B cell (primary cell): ENCODE data around the gene PEX11G. TPM values are rescaled to one million over a fixed set of nuclear protein-coding genes. Genes with fewer than 3 reads are reported as not detected.

Experiments
- ATAC-seq: fragments of 200-7000 bp; cut with Tn5 transposase; one replicate; pipeline ENCODE4 v1.10.0; 2021; ENCODE audit warnings: low read depth, mild to moderate bottlenecking, moderate number of reproducible peaks, moderate library complexity
- CTCF ChIA-PET: fragments of 350-600 bp; sonication (Branson Sonifier 250); formaldehyde crosslinking; loops from one replicate; lab custom pipeline; 2021; ENCODE audit warnings: antibody characterized with exemption, inconsistent platforms; lab: Charles Lee
- POLR2A ChIA-PET: fragments of 350-600 bp; sonication (Branson Sonifier 250); formaldehyde crosslinking; loops from one replicate; lab custom pipeline; 2021; ENCODE audit warnings: antibody characterized with exemption; lab: Charles Lee
- DNase-seq: peaks from one replicate; pipeline ENCODE4 v3.0.0; 2013
- H2AFZ ChIP-seq: 2 replicates; pipeline ENCODE4 v1.6.1; 2012; ENCODE audit warnings: mild to moderate bottlenecking, low read depth, low read length; ENCODE audit not compliant: insufficient read depth, poor library complexity, severe bottlenecking
- H3K27ac ChIP-seq, 2 donors: 1 replicate in 1 of 2; 2 replicates in 1 of 2; pipeline ENCODE4 v1.5.1; 2012 to 2013; ENCODE audit warnings: low read length in 2 of 2, mild to moderate bottlenecking in 2 of 2, moderate library complexity in 1 of 2
- H3K27me3 ChIP-seq, 4 experiments: fragments of 200-600 bp in 1 of 4; sonication (generic) in 1 of 4; replicated peaks in 1 of 4; 1 replicate in 2 of 4; 2 replicates in 2 of 4; pipeline versions ENCODE4 v1.6.1 to v1.7.0; 2013 to 2016; ENCODE audit warnings: low read length in 3 of 4, mild to moderate bottlenecking in 2 of 4, mixed read lengths in 1 of 4, moderate library complexity in 1 of 4; ENCODE audit not compliant: insufficient read depth in 4 of 4, control insufficient read depth in 3 of 4; ENCODE audit errors: control extremely low read depth in 1 of 4
- H3K36me3 ChIP-seq, 2 experiments: replicated peaks in 1 of 2; 1 replicate in 1 of 2; 2 replicates in 1 of 2; pipeline versions ENCODE4 v1.6.1 to v1.7.1; 2013; ENCODE audit warnings: low read length in 1 of 2; ENCODE audit not compliant: insufficient read depth in 2 of 2, control insufficient read depth in 1 of 2; ENCODE audit errors: control extremely low read depth in 1 of 2, extremely low read depth in 1 of 2
- H3K4me1 ChIP-seq, 2 donors: fragments of 200-600 bp in 1 of 2; sonication (generic) in 1 of 2; 1 replicate in 1 of 2; 2 replicates in 1 of 2; pipeline versions ENCODE4 v1.5.1 to v1.6.1; 2013 to 2017; ENCODE audit warnings: low read length in 2 of 2; ENCODE audit not compliant: control insufficient read depth in 2 of 2, insufficient read depth in 2 of 2
- H3K4me2 ChIP-seq: replicated peaks from 2 replicates; pipeline ENCODE3; 2012; ENCODE audit warnings: mild to moderate bottlenecking, low read depth, low read length; ENCODE audit not compliant: poor library complexity, severe bottlenecking
- H3K4me3 ChIP-seq, 5 experiments: fragments of 200-600 bp in 1 of 5; sonication (generic) in 1 of 5; 1 replicate in 3 of 5; 2 replicates in 2 of 5; pipeline versions ENCODE4 v1.5.1 to v1.7.0; 2011 to 2016; ENCODE audit warnings: low read length in 4 of 5, mild to moderate bottlenecking in 4 of 5, low read depth in 2 of 5, control low read depth in 1 of 5, moderate library complexity in 1 of 5; ENCODE audit not compliant: insufficient read depth in 1 of 5; ENCODE audit errors: control extremely low read depth in 1 of 5, extremely low read depth in 1 of 5
- H3K79me2 ChIP-seq: fragments of 200-600 bp; sonication (generic); one replicate; pipeline ENCODE4 v1.6.0; 2016; ENCODE audit warnings: low read length; ENCODE audit not compliant: control insufficient read depth, insufficient read depth
- H3K9ac ChIP-seq: fragments of 200-600 bp; sonication (generic); 2 replicates; pipeline ENCODE4 v1.6.1; 2017; ENCODE audit warnings: mild to moderate bottlenecking, low read length, moderate library complexity
- H3K9me3 ChIP-seq, 3 donors: one replicate each; pipeline versions ENCODE4 v1.6.1 to v1.7.1; 2013; ENCODE audit warnings: low read length in 2 of 3; ENCODE audit not compliant: control insufficient read depth in 2 of 3, insufficient read depth in 1 of 3; ENCODE audit errors: control extremely low read depth in 1 of 3
- H4K20me1 ChIP-seq: 2 replicates; pipeline ENCODE4 v1.6.0; 2012; ENCODE audit warnings: mild to moderate bottlenecking, low read length; ENCODE audit not compliant: insufficient read depth, control insufficient read depth, poor library complexity, severe bottlenecking
- H3K27ac Mint-ChIP-seq: one replicate; pipeline ENCODE4 v1.8.0; 2021; ENCODE audit warnings: mixed read lengths
- H3K27me3 Mint-ChIP-seq: one replicate; pipeline ENCODE4 v1.8.0; 2021; ENCODE audit warnings: mixed read lengths
- H3K4me1 Mint-ChIP-seq: one replicate; pipeline ENCODE4 v1.8.0; 2021; ENCODE audit warnings: mixed read lengths
- H3K4me3 Mint-ChIP-seq: one replicate; pipeline ENCODE4 v1.8.0; 2021; ENCODE audit warnings: mixed read lengths
- H3K9me3 Mint-ChIP-seq: one replicate; pipeline ENCODE4 v1.8.0; 2022; ENCODE audit warnings: mixed read lengths; ENCODE audit not compliant: insufficient read depth
- CTCF ChIP-seq: fragments of 200-600 bp; IDR thresholded peaks from one replicate; pipeline ENCODE4 v1.8.0; 2022; ENCODE audit warnings: antibody characterized with exemption, mild to moderate bottlenecking
- EZH2 ChIP-seq: IDR thresholded peaks from 2 replicates; pipeline ENCODE4 v1.6.1; 2012; ENCODE audit warnings: borderline replicate concordance, low read depth, mild to moderate bottlenecking, moderate library complexity, low read length; ENCODE audit not compliant: insufficient read depth, poor library complexity, severe bottlenecking
- WGBS: methylation state at CpG from one replicate; pipeline ENCODE4 v1.1.5; 2013; ENCODE audit warnings: missing lambda C conversion rate; ENCODE audit not compliant: insufficient coverage; 5-methylcytosine and 5-hydroxymethylcytosine counted together
- intact Hi-C: fragments of 100-400 bp; cut with micrococcal nuclease; formaldehyde crosslinking; loops from one replicate; pipeline ENCODE4 v1.10.0; 2022
- polyA minus RNA-seq: library from RNA; depleted of rRNA, polyadenylated mRNA; stranded (reverse); fragments of >200 nt; gene quantifications from 2 replicates; pipeline ENCODE4 v1.2.3, GENCODE V29; 2012
- polyA plus RNA-seq: library from polyadenylated mRNA; depleted of rRNA; stranded (reverse); fragments of >200 nt; gene quantifications from 2 replicates; pipeline ENCODE4 v1.2.3, GENCODE V29; 2012
- total RNA-seq, 2 donors: library from RNA; stranded (reverse); fragments of 120-200 nt in 1 of 2; gene quantifications; 1 replicate in 1 of 2; 2 replicates in 1 of 2; pipeline versions ENCODE4 v1.2.3 to v1.2.4, GENCODE V29; 2013 to 2022

The PEX11G gene
- total RNA-seq (0.62 and 0.68 TPM in 2 replicates), polyA plus RNA-seq (0.13 and 0.40 TPM in 2 replicates), polyA minus RNA-seq (0.43 TPM in 1 of 2 replicates, not detected in the other)
- 0.26 TPM for total RNA-seq (2013)

- H3K36me3 ChIP-seq, result no peaks in the 10 kb centered on the region
- H3K4me3 Mint-ChIP-seq, result peak within 1 kb of the TSS; percentile 90
- no peaks in the 10 kb centered on the region for H3K9me3 ChIP-seq
- H3K9me3 Mint-ChIP-seq, result no peaks in the 10 kb centered on the region
- H2AFZ ChIP-seq, result peak within 1 kb of the TSS; percentile 64
- no peaks in the 10 kb centered on the region for H4K20me1 ChIP-seq
- H3K27ac Mint-ChIP-seq, result peak within 1 kb of the TSS; percentile 81
- H3K27ac ChIP-seq, result peak within 1 kb of the TSS in 1 of 2 donors; percentile 67
- ChIA-PET POLR2A (no interaction called here), CTCF (no interaction called here)
- H3K27me3 Mint-ChIP-seq, result no peaks in the 10 kb centered on the region
- 1% methylated on average over 45 of the region's 49 CpGs for WGBS
- TF ChIP-seq CTCF (no peak), EZH2 (no peak)
- H3K4me3 ChIP-seq, result peak within 1 kb of the TSS; percentile 43 to 67 (median 61)
- peaks cover 7% of the 10 kb centered on the region for H3K4me1 Mint-ChIP-seq
- H3K4me1 ChIP-seq, result peaks cover 5 to 14% of the 10 kb centered on the region in 2 donors
- H3K27me3 ChIP-seq, result peaks cover 0 to 3% (median 0%) of the 10 kb centered on the region in 4 experiments
- H3K4me2 ChIP-seq, result peak within 1 kb of the TSS; percentile 80
- intact Hi-C loops, result loop anchor here (1.0 to 2.0 kb wide), 3 partner anchors 16 to 46 kb away; partner anchors contain the start of genes MCOLN1 and PNPLA6
- DNase-seq (peak; percentile 93), ATAC-seq (peak; percentile 99)
- H3K79me2 ChIP-seq, result peaks cover 2% of the 10 kb centered on the region
- H3K9ac ChIP-seq, result peak within 1 kb of the TSS; percentile 68
Observed at GRCh38 chr19:7488736-7489353, at the start of gene PEX11G. PEX11G (minus strand) TSS chr19:7489035; CDS start chr19:7489010, 25 bp downstream.
